Measurements from ENCODE around the gene HMMR. TPM values are rescaled to one million over a fixed set of nuclear protein-coding genes. Genes with fewer than 3 reads are reported as not detected.

Gene HMMR
- polyA plus RNA-seq, 1 donor (not counting 4 experiments of a cell fraction or from before 2014, with no cell fraction given) = 16.2 TPM

GRCh38 chr5:163456029-163456589, 4.3 kb upstream of the HMMR start:
- Histone ChIP-seq H3K9me1 (ENCODE audit: control insufficient read depth, extremely low read depth, insufficient read depth, low read length) (no peaks in the 10 kb centered on the region), H3K27ac (ENCODE audit: control insufficient read depth, insufficient read depth, low read length) (no peak overlapping the region), H3K9ac (ENCODE audit: control insufficient read depth, extremely low read depth, insufficient read depth, low read length) (no peak overlapping the region), H3K4me2 (ENCODE audit: control insufficient read depth, extremely low read depth, insufficient read depth, low read depth, low read length) (no peak overlapping the region), H3K4me1 (ENCODE audit: control insufficient read depth, extremely low read depth, insufficient read depth, low read length) (peaks cover 5% of the 10 kb centered on the region), H3K36me3 (ENCODE audit: control insufficient read depth in 2 of 2, extremely low read depth in 1 of 2, insufficient read depth in 2 of 2, low read length in 2 of 2) (peaks cover 0 to 4% of the 10 kb centered on the region in 2 experiments), H3K79me2 (ENCODE audit: control insufficient read depth, insufficient read depth, low read length) (peaks cover 26% of the 10 kb centered on the region), H2AFZ (ENCODE audit: control insufficient read depth, low read length) (no peak overlapping the region), H3K27me3 (ENCODE audit: control insufficient read depth, extremely low read depth, insufficient read depth, low read length) (no peaks in the 10 kb centered on the region), H3K9me3 (ENCODE audit: control insufficient read depth, low read depth, low read length) (no peaks in the 10 kb centered on the region), H3K4me3 (ENCODE audit: control insufficient read depth in 2 of 3, extremely low read depth in 1 of 3, insufficient read depth in 2 of 3, low read depth in 1 of 3, low read length in 3 of 3) (no peak overlapping the region), H4K20me1 (ENCODE audit: control insufficient read depth, extremely low read depth, insufficient read depth, low read length) (no peaks in the 10 kb centered on the region)
- dilution Hi-C loops (cut with MboI; ENCODE audit: extremely low pct_ligation_motif_present, low sequenced_read_pairs) = no loop called here
- TF ChIP-seq, protein P1, sequence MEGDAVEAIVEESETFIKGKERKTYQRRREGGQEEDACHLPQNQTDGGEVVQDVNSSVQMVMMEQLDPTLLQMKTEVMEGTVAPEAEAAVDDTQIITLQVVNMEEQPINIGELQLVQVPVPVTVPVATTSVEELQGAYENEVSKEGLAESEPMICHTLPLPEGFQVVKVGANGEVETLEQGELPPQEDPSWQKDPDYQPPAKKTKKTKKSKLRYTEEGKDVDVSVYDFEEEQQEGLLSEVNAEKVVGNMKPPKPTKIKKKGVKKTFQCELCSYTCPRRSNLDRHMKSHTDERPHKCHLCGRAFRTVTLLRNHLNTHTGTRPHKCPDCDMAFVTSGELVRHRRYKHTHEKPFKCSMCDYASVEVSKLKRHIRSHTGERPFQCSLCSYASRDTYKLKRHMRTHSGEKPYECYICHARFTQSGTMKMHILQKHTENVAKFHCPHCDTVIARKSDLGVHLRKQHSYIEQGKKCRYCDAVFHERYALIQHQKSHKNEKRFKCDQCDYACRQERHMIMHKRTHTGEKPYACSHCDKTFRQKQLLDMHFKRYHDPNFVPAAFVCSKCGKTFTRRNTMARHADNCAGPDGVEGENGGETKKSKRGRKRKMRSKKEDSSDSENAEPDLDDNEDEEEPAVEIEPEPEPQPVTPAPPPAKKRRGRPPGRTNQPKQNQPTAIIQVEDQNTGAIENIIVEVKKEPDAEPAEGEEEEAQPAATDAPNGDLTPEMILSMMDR (optimal IDR thresholded peaks at IDR 0.05 in 1 of 3, IDR thresholded peaks at IDR 0.05 in 1 of 3, conservative IDR thresholded peaks at IDR 0.05 in 1 of 3; ENCODE audit: extremely low read depth in 1 of 3, insufficient read depth in 2 of 3, low read length in 3 of 3) = no peak
- no peak for TF ChIP-seq EZH2 (IDR thresholded peaks at IDR 0.05; ENCODE audit: low read length)
- no peak for FAIRE-seq
- no peak for DNase-seq (ENCODE audit: low read depth, low spot score)

GRCh38 chr5:163456840-163457239, 3.6 kb upstream of the HMMR start:
- peaks cover 26% of the 10 kb centered on the region for H3K79me2 ChIP-seq (ENCODE audit: control insufficient read depth, insufficient read depth, low read length)
- no peaks in the 10 kb centered on the region for H3K9me1 ChIP-seq (ENCODE audit: control insufficient read depth, extremely low read depth, insufficient read depth, low read length)
- peaks cover 5% of the 10 kb centered on the region for H3K4me1 ChIP-seq (ENCODE audit: control insufficient read depth, extremely low read depth, insufficient read depth, low read length)
- DNase-seq (ENCODE audit: low read depth, low spot score) = no peak
- no peak overlapping the region for H3K4me3 ChIP-seq (ENCODE audit: control insufficient read depth in 2 of 3, extremely low read depth in 1 of 3, insufficient read depth in 2 of 3, low read depth in 1 of 3, low read length in 3 of 3)
- no peak overlapping the region for H3K4me2 ChIP-seq (ENCODE audit: control insufficient read depth, extremely low read depth, insufficient read depth, low read depth, low read length)
- no peaks in the 10 kb centered on the region for H3K9me3 ChIP-seq (ENCODE audit: control insufficient read depth, low read depth, low read length)
- no peak for FAIRE-seq
- no peak overlapping the region for H2AFZ ChIP-seq (ENCODE audit: control insufficient read depth, low read length)
- dilution Hi-C loops (cut with MboI; ENCODE audit: extremely low pct_ligation_motif_present, low sequenced_read_pairs) = no loop called here
- peaks cover 0 to 2% of the 10 kb centered on the region in 2 experiments for H3K36me3 ChIP-seq (ENCODE audit: control insufficient read depth in 2 of 2, extremely low read depth in 1 of 2, insufficient read depth in 2 of 2, low read length in 2 of 2)
- H3K27me3 ChIP-seq (ENCODE audit: control insufficient read depth, extremely low read depth, insufficient read depth, low read length) = no peaks in the 10 kb centered on the region
- TF ChIP-seq EZH2 (IDR thresholded peaks at IDR 0.05; ENCODE audit: low read length) = no peak
- TF ChIP-seq, protein P1 (optimal IDR thresholded peaks at IDR 0.05 in 1 of 3, IDR thresholded peaks at IDR 0.05 in 1 of 3, conservative IDR thresholded peaks at IDR 0.05 in 1 of 3; ENCODE audit: extremely low read depth in 1 of 3, insufficient read depth in 2 of 3, low read length in 3 of 3) = no peak
- no peak overlapping the region for H3K9ac ChIP-seq (ENCODE audit: control insufficient read depth, extremely low read depth, insufficient read depth, low read length)
- H4K20me1 ChIP-seq (ENCODE audit: control insufficient read depth, extremely low read depth, insufficient read depth, low read length) = no peaks in the 10 kb centered on the region
- no peak overlapping the region for H3K27ac ChIP-seq (ENCODE audit: control insufficient read depth, insufficient read depth, low read length)
